ENCODE measurements around the gene MRGPRF.

- TF ChIP-seq CTCF (conservative IDR thresholded peaks at IDR 0.05) (peak; percentile 64), EZH2 (IDR thresholded peaks at IDR 0.05; ENCODE audit: low read depth) (no peak)
Measured at GRCh38 chr11:69000831-69001242, 12.2 kb downstream of the MRGPRF start.

All from PC-9 (cell line).